CD4-positive, alpha-beta T cell treated with Interleukin-6 at 100 ng/mL for 8 hours (primary cell): ENCODE measurements around the gene HHIP.
"Not testable (repeated sequence)": the region's sequence is repeated elsewhere in the genome, so short reads cannot be mapped to it uniquely, and the experiment has no call there.

Source experiments
- DNase-seq: peaks from one replicate; pipeline ENCODE4 v3.0.0-alpha.2; 2020; ENCODE audit warnings: mixed read lengths, low spot score

HHIP gene

DNA sequence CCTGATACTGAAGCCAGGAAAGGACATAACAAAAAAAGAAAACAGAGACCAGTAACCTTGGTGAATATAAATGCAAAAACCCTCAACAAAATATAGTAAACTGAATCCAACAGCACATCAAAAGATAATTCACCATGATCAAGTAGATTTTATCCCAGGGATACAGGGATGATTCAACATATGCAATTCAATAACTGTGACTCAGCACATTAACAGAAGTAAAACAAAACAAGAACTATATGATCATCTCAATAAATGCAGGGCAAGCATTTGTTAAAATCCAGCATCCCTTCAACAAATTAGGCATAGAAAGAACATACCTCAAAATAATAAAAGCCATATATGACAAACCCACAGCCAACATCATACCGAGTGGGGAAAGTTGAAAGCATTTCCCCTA, 112.0 kb downstream of the HHIP start:
- no peak for DNase-seq

DNA sequence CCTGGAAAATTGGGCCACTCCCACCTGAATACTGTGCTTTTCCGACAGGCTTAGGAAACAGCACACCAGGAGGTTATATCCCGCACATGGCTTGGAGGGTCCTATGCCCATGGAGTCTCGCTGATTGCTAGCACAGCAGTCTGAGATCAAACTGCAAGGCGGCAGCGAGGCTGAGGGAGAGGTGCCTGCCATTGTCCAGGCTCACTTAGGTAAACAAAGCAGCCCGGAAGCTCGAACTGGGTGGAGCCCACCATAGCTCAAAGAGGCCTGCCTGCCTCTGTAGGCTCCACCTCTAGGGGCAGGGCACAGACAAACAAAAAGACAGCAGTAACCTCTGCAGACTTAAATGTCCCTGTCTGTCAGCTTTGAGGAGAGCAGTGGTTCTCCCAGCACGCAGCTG, 122.9 kb downstream of the HHIP start:
- not testable (repeated sequence) for DNase-seq

DNA sequence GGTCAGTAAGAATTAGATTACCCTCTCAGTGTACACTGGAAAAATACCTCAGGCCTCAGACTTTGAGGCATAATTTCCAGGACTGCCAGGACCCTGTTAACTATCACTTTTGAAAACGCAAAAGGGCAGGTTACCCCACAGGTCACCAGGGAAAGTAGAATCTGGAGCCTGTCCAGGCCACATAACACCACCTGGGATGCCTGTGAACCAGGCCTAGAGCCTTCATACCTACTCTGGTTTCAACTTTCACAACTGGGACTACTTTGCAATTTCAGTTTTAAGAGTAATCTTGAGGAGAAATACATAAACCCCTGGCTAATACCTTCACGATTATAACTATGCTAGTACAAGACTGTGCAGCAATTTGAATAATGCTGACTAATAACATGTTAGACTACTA, 132.4 kb downstream of the HHIP start:
- DNase-seq, result no peak

DNA sequence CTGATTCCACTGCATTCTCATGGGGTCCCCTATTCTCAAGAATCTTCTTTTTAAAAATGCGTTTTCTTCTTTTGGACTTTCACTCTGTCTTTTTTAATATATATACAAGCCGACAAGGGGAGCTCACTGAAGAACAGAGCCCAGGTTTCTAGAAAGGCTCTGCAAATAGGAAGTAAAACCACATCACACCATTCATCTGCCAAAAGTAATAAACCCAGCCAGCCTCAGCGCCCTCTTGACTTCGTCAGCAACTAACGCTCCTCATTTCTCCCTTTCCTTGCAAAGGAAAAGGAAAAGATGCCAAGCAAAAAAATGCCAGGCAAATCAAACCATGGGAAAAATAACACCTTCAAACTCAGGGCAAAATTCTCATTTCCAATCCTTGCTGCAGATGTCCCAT, 136.4 kb downstream of the HHIP start:
- no peak for DNase-seq

DNA sequence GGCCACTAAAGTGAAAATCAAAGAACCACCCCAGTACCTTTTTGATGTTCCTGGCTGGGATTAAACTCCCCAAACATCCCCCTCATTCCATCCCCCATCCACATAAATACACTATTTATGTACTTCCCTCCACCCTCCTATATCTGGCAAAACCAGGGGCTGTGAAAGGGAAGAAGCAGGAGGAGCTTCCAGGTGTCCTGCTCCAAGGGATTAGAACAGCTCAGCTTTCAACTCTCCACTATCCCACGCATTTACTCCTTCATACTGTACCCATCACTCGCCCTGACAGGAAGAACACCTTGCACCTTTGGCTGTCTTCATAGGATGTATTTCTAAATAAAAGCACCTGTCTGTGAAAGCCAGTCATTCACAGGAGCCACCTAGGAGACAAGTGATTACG, 140.0 kb downstream of the HHIP start:
- DNase-seq, result no peak

DNA sequence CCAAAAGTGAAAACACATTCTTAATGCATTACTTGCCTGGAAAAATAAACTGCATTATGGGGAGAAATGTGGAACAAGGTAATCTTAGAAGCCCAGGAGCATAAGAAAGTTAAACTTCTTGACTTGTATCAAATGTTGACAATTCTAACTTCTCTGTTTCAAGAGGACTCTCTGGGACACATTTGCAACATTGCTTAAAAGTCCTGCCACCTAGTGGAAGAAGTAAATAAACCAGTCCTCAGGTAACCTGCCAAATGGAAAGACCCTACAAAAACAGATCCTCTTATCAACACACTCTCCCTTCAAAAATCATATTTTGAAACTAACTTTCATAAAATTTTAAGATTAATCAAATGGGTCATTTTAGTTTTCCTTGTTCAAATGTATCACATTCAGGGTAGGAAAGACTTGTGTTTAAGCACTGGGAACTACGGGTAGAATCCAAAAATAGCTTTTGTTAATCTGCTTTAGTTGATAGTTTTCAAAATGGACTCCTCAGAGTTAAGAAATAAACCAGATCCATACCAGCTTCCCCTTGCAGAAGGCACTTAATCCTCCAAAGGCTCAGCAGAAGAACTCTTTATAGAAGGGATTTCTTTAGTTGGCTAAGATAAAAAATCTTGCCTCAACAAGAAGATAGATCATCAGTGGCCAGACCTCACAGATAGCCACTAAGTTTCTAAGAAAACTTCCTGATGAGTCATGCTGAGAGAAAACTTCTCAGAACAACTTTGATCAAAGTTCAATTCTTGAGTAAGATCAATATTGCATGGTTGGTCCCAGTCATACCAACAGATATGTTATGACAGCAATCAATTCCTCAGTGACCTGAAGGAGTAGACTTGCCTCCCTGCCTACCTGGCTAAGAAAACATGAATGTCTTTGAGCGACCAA, 141.7 kb downstream of the HHIP start:
- DNase-seq, result no peak

DNA sequence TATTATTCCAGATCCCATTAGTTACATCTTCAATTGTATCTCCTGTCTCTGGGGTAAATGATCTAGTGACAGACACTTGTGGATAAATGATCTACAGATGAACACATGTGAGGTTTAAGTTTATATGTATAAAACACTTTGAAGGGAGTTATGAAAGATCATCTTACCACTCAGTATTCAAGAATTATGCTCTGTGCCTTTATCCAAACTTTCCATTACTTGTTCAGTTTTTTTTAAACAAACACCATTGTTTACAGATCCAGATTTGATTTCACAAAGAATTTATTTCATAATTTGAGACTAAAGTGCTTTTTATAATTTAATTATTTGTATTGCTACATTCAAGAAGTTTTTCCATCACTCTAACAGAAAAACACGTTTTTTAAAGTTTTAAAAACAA, 142.5 kb downstream of the HHIP start:
- no peak for DNase-seq

DNA sequence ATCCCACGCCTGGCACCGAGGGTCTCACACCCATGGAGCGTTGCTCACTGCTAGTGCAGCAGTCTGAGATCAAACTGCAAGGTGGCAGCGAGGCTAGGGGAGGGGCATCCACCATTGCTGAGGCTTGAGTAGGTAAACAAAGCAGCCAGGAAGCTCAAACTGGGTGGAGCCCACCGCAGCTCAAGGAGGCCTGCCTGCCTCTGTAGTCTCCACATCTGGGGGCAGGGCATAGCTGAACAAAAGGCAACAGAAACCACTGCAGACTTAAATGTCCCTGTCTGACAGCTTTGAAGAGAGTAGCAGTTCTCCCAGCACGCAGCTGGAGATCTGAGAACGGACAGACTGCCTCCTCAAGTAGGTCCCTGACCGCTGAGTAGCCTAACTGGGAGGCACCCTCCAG, 146.0 kb downstream of the HHIP start:
- not testable (repeated sequence) for DNase-seq
